Stimulated activated CD8-positive, alpha-beta memory T cell treated with anti-CD3 and anti-CD28 coated beads, Interleukin-7, amount 100 ng/mL, for 24 hours (primary cell): ENCODE measurements around the gene FLNC.

ENCODE experiments used
- DNase-seq: peaks from one replicate; pipeline ENCODE4 v3.0.0-alpha.2; 2020; ENCODE audit warnings: low read depth

The FLNC gene

DNA sequence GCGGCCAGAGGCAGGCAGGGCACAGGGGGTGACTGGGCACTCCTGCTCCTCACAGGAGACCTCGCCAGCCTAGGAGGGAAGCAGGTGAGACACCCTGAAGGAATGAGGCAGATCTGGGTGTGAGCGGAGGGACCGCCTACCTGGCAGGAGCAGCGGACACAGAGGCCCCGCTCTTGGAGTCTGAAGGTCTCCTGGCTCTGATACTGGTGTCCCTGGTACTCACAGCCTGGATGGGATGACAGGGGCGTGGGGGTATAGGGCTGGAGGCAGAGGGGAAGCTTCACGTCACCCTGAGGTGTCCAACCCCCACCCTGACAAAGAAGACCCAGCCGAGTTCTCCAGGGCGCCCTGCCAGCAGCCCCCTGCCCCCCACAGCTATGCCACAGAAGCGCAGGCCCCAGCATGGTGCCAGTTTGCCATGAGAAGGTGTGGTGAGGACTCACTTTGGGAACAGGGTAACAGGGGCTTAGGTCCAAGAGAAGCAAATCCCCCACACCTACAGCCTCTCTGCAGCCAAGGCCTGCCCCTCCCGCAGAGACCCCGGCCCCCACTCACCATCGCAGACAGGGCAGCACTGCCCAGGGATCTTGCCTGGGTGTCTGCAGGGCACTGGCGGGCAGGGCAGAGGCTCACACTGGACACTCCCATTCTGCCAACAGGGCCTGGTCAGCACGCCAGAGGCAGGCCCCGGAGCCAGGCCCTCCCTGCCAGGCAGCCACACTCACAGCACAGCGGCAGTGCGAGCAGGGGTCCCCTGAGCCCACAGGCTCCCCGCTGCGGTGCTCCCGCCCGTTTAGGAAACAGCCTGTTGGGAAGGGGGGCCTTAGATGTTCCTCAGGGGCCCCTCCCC lies 63.3 kb downstream of the FLNC start:
- no peak for DNase-seq

GRCh38 chr7:128894101-128894440 lies 63.9 kb downstream of the FLNC start:
- DNase-seq: no peak

- DNase-seq: no peak
Measured at GRCh38 chr7:128895320-128895719, 65.1 kb downstream of the FLNC start.

DNA sequence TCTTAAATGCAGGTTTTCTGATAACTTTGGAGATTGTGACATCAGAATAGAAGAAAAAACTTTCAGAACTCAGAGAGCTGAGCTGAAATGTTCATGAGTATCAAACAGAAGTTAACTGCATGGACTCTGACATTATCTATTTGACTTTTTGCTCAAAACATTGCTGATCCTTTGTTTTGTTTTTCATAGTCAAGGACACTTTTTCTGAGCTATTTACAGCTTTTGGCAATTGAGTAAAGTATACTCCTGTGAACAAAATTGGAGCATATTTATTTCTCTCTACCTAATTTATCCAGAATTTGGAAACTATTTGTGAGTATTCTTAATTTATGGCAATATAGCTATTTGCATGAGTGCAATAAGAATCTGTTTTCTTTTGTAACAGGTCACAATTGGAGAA lies 69.2 kb downstream of the FLNC start:
- DNase-seq: no peak

GRCh38 chr7:128900237-128900636 lies 70.0 kb downstream of the FLNC start:
- DNase-seq: no peak

DNA sequence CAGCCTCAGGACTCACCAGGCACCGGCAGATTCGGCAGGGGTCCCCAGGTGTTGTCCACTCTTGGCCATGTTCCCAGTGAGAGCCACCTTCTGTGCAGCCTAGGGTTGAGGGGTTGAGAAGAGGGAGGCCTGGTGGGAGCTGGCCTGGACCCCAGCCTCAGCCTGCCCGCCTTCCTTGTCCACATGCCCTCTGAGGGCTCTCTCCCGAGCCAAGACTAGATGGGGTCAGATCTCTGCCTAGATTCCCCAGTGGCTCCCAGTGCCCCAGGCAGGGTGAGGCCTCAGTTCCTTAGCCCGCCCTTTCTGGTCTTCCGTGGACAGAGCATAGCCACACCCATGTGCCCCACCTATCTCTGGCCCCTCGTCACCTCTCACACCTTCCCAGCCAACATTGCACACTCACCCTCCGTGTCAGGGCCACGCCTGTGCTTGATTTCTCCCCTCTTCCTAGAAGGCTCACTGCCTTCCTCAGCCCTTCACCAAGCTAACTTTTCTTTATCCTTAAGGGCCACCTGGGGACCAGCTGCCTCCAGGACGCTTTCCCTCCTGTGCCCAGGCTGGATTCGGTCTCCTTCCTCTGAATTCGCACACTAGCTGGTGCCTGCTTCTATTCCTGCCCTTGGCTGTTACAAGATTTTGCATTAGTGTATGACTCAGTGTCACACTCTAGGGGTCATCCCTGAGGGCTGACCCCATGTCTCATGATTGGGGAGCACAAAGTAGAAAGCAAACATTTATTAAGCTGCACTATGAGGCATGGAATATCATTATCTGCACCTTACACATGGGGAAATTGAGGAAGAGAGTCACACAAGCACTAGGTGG lies 72.8 kb downstream of the FLNC start:
- DNase-seq: no peak

DNA sequence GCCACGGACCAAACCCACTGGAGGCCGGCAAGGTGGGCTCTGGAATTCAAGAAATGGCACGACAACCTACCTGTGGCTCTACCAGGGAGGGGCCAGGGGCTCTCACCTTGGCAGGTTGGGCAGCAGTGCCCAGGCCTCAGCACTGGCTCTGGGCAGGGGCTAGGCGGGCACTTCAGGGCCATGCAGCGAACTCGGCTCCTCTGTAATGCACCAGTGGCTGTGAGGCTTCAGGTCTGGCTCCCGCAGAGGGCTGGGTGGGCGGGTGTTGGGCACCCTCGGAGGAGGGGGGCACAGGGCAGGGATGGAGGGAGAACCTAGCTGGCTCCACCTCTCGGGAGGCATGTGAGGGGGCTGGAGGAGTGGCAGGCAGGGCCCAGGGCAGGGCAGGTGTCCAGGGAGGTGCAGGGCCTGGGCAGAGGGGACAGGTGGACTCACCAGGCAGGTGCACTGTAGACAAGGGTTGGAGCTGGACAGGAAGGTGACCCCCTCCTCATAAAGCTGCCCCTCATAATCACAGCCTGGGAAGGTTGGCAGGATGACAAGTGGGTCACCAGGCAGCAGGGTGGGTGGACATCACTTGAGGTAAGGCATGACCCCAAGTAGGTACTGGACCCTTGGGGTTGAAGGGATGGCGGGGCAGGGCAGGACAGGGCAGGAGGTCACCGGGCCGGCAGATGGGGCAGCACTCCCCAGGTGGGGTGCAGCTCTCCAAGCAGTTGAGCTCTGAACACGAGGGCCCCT lies 73.6 kb downstream of the FLNC start:
- no peak for DNase-seq

DNA sequence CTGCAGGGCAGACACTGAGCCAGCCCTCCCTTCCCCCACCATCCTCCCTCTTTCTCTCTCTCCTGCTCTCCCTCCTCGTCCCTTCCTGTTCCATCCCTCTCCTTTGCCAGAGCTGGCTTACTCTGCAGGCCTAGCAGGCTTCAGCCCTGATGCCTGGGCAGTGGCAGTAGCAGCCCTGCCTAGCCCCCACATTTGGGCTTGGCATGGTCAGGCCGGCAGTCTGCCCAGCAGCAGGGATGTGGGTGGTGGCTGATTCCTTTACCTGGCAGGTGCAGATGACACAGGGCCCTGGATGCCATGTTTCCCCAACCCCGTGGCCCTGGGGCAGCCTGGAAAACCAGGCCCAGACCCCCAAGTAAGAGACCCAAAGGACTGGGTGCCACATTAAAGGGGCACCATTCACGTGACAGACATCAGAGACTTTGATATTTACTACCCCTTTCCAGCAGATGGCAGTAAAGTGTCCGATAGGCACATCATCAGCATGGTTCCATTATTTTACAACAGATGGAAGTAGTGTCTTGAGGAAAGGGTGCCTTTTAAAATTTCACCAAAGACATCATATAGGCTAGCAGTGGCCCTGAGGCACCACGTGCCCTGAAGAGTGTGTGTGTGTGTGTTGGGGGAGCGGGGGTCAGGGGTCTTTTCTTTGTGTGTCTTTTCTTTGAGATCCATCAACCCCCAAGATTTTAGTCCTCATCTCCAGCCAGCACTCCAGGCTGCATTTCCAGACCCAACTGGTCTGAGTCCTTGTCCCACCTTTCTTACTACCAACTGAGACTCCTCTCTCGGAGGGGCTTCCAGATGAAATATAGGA lies 74.4 kb downstream of the FLNC start:
- no peak for DNase-seq

- DNase-seq: no peak
Measured at GRCh38 chr7:128906001-128906765, 76.0 kb downstream of the FLNC start.

DNA sequence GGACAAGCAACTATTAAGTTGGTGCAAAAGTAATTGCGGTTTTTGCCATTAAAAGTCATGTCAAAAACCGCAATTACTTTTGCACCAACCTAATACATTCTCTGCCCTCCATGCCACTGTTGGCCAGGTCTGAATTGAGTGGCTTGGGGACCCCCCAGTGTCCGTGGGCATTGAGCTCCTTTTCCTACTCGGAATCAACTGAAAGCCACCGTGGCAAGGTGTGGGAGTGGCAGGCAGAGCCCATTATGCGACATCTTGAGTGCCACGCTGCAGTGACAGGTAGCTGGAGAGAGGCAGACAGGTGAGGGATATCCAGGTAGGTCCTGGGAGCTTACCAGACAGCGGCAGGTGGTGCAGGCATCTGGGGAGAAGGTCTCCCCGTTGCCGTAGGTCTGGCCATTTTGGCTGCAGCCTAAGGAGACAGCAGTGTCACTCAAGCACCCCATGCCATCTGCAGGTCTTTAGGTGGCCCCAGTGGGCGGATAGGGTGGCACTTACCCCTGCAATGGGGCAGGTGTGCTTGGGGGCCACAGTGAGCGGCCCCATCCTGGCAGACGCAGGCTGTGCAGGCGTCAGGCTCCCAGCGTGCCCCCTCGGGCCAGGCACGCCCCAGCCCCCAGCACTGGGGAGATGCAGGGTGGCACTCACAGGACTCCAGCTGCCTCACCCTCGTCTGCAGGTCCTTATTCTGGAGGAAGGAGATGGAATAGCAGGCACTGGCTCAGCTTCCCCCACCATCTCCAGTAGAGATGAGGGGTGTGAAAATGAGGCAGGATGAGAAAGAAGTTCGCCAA lies 76.8 kb downstream of the FLNC start:
- DNase-seq: no peak
